Measurements from ENCODE around the gene GATD1.
"Not testable (repeated sequence)": the region's sequence is repeated elsewhere in the genome, so short reads cannot be mapped to it uniquely, and the experiment has no call there.

The GATD1 gene

GRCh38 chr11:742571-743201, 34.6 kb downstream of the GATD1 start:
- Histone ChIP-seq H3K27me3 (replicated peaks) (no peaks in the 10 kb centered on the region), H3K4me3 (ENCODE audit: low read depth, low read length) (no peak overlapping the region), H3K36me3 (replicated peaks) (peaks cover 2% of the 10 kb centered on the region), H3K27ac (no peak overlapping the region)
- in situ Hi-C loops (cut with HindIII; ENCODE audit: low pct_ligation_motif_present, low sequenced_read_pairs), result no loop called here
- DNase-seq, result no peak
- no peak for TF ChIP-seq CTCF (IDR thresholded peaks at IDR 0.05; ENCODE audit: low read depth, low read length, missing control alignments)

- in situ Hi-C loops (cut with HindIII; ENCODE audit: low pct_ligation_motif_present, low sequenced_read_pairs), result no loop called here
- no peak for DNase-seq
- no peaks in the 10 kb centered on the region for H3K36me3 ChIP-seq (replicated peaks)
- H3K27ac ChIP-seq, result no peak overlapping the region
- no peak overlapping the region for H3K4me3 ChIP-seq (ENCODE audit: low read depth, low read length)
- TF ChIP-seq CTCF (IDR thresholded peaks at IDR 0.05; ENCODE audit: low read depth, low read length, missing control alignments), result no peak
- H3K27me3 ChIP-seq (replicated peaks), result no peaks in the 10 kb centered on the region
Observed at GRCh38 chr11:742156-742546, 35.1 kb downstream of the GATD1 start.

GRCh38 chr11:737899-738298, 39.4 kb downstream of the GATD1 start:
- H3K27ac ChIP-seq; DNase-seq; H3K27me3 ChIP-seq (replicated peaks); H3K36me3 ChIP-seq (replicated peaks); H3K4me3 ChIP-seq (ENCODE audit: low read depth, low read length); in situ Hi-C loops (cut with HindIII; ENCODE audit: low pct_ligation_motif_present, low sequenced_read_pairs): not testable (repeated sequence)

GRCh38 chr11:737366-737765, 39.9 kb downstream of the GATD1 start:
- no peaks in the 10 kb centered on the region for H3K27me3 ChIP-seq (replicated peaks)
- H3K4me3 ChIP-seq (ENCODE audit: low read depth, low read length), result no peak overlapping the region
- in situ Hi-C loops (cut with HindIII; ENCODE audit: low pct_ligation_motif_present, low sequenced_read_pairs), result no loop called here
- H3K27ac ChIP-seq, result no peak overlapping the region
- no peak for DNase-seq
- no peaks in the 10 kb centered on the region for H3K36me3 ChIP-seq (replicated peaks)
- TF ChIP-seq CTCF (IDR thresholded peaks at IDR 0.05; ENCODE audit: low read depth, low read length, missing control alignments), result no peak

- in situ Hi-C loops (cut with HindIII; ENCODE audit: low pct_ligation_motif_present, low sequenced_read_pairs), result not testable (repeated sequence)
Observed at GRCh38 chr11:734541-734940, 42.7 kb downstream of the GATD1 start.

GRCh38 chr11:733072-733471, 44.2 kb downstream of the GATD1 start:
- no peak for TF ChIP-seq CTCF (IDR thresholded peaks at IDR 0.05; ENCODE audit: low read depth, low read length, missing control alignments)
- no peaks in the 10 kb centered on the region for H3K27me3 ChIP-seq (replicated peaks)
- H3K36me3 ChIP-seq (replicated peaks), result no peaks in the 10 kb centered on the region
- no peak overlapping the region for H3K4me3 ChIP-seq (ENCODE audit: low read depth, low read length)
- in situ Hi-C loops (cut with HindIII; ENCODE audit: low pct_ligation_motif_present, low sequenced_read_pairs), result no loop called here
- H3K27ac ChIP-seq, result no peak overlapping the region
- no peak for DNase-seq

More at GRCh38 chr11:734541-734940, 42.7 kb downstream of the GATD1 start:
- H3K4me3 ChIP-seq (ENCODE audit: low read depth, low read length); H3K27me3 ChIP-seq (replicated peaks); H3K27ac ChIP-seq; DNase-seq; H3K36me3 ChIP-seq (replicated peaks): not testable (repeated sequence)

- Histone ChIP-seq H3K4me3 (ENCODE audit: low read depth, low read length) (no peak overlapping the region), H3K27me3 (replicated peaks) (peaks cover 10% of the 10 kb centered on the region), H3K36me3 (replicated peaks) (no peaks in the 10 kb centered on the region), H3K27ac (no peak overlapping the region)
- TF ChIP-seq CTCF (IDR thresholded peaks at IDR 0.05; ENCODE audit: low read depth, low read length, missing control alignments), result no peak
- in situ Hi-C loops (cut with HindIII; ENCODE audit: low pct_ligation_motif_present, low sequenced_read_pairs), result no loop called here
- DNase-seq, result no peak
Observed at GRCh38 chr11:729492-730074, 47.7 kb downstream of the GATD1 start.

All from brain microvascular endothelial cell (primary cell).